Stomach (tissue), 9 donors: Measurements from ENCODE around the gene NELL1. TPM values are rescaled to one million over a fixed set of nuclear protein-coding genes. Genes with fewer than 3 reads are reported as not detected.
A peak's percentile ranks its signal among the peaks of the same experiment; 100 is the strongest.

Experiments used
- DNase-seq, 2 donors: peaks; one replicate each; pipeline versions ENCODE4 v3.0.0 to v3.0.0-alpha.2; 2013 to 2019
- H3K27ac ChIP-seq, 5 donors: fragments of 200-600 bp in 4 of 5; sonication (generic) in 4 of 5; one replicate each; pipeline ENCODE4 v1.5.1; 2013 to 2019; ENCODE audit warnings: mild to moderate bottlenecking in 1 of 5, moderate library complexity in 1 of 5
- H3K27me3 ChIP-seq, 3 donors: fragments of 200-600 bp; sonication (generic); one replicate each; pipeline ENCODE4 v1.5.1; 2017 to 2019; ENCODE audit warnings: mixed run types in 1 of 3
- H3K36me3 ChIP-seq, 4 donors: fragments of 200-600 bp; sonication (generic); 1 replicate in 3 of 4; 2 replicates in 1 of 4; pipeline ENCODE4 v1.5.1; 2016 to 2019
- H3K4me1 ChIP-seq, 4 donors: fragments of 200-600 bp; sonication (generic); one replicate each; pipeline ENCODE4 v1.5.1; 2016 to 2019
- H3K4me3 ChIP-seq, 4 donors: fragments of 200-600 bp; sonication (generic) in 3 of 4; one replicate each; pipeline ENCODE4 v1.5.1; 2016 to 2019; ENCODE audit warnings: mild to moderate bottlenecking in 1 of 4
- H3K9me3 ChIP-seq, 4 donors: fragments of 200-600 bp; sonication (generic); one replicate each; pipeline ENCODE4 v1.5.1; 2016 to 2019
- CTCF ChIP-seq, 7 experiments: fragments of 450-650 bp in 4 of 7; fragments of 200-600 bp in 3 of 7; sonication (generic) in 3 of 7; IDR thresholded peaks; one replicate each; pipeline ENCODE4 v1.5.1; 2016 to 2019; ENCODE audit warnings: antibody characterized with exemption in 7 of 7, control low read depth in 2 of 7, mild to moderate bottlenecking in 1 of 7
- EP300 ChIP-seq: sonication (generic); formaldehyde crosslinking; IDR thresholded peaks from one replicate; pipeline ENCODE4 v1.6.1; 2017; ENCODE audit warnings: antibody characterized with exemption
- POLR2A ChIP-seq, 4 donors: fragments of 450-650 bp; IDR thresholded peaks; one replicate each; pipeline ENCODE4 v1.6.1; 2016; ENCODE audit warnings: antibody characterized with exemption in 4 of 4, control low read depth in 2 of 4, mild to moderate bottlenecking in 1 of 4, moderate library complexity in 1 of 4
- POLR2AphosphoS5 ChIP-seq, 3 donors: sonication (generic); formaldehyde crosslinking; IDR thresholded peaks; one replicate each; pipeline ENCODE4 v1.6.1; 2016; ENCODE audit warnings: antibody characterized with exemption in 3 of 3
- WGBS, 5 donors: extraction: QIAGEN DNeasy Blood & Tissue Kit in 3 of 5; methylation state at CpG; one replicate each; pipeline versions ENCODE4 v1.1.5 to v1.1.7; 2013 to 2018; 5-methylcytosine and 5-hydroxymethylcytosine counted together
- intact Hi-C: fragments of 100-400 bp; cut with DNase I; formaldehyde crosslinking; loops from one replicate; pipeline ENCODE4 v1.15.1; 2023; ENCODE audit warnings: low total_unique reads
- polyA plus RNA-seq, 3 donors: library from polyadenylated mRNA; stranded (reverse); fragments of 200-250 nt; gene quantifications; one replicate each; pipeline ENCODE4 v1.2.3, GENCODE V29; 2013
- total RNA-seq, 5 donors: library from RNA; depleted of rRNA; stranded (reverse); fragments of >200 nt; gene quantifications; one replicate each; pipeline versions ENCODE4 v1.1.0 to v1.2.3, GENCODE V29; 2014 to 2016
- donor health status: healthy with polysubstance abuse.
- donor health status: Bipolar disorder and iron deficiency.
- donor health status: healthy.

The NELL1 gene
- total and polyA plus RNA-seq, 8 donors: 0.05 to 15.4 (median 2.7) TPM; not detected in 5

- intact Hi-C loops: no loop called here
- 57 to 67% (median 61%) methylated on average over 3 of the region's 3 CpGs for WGBS, 5 donors
- Histone ChIP-seq H3K27ac (no peak overlapping the region), H3K4me3 (no peak overlapping the region), H3K4me1 (no peaks in the 10 kb centered on the region), H3K27me3 (no peaks in the 10 kb centered on the region), H3K9me3 (no peaks in the 10 kb centered on the region), H3K36me3 (no peaks in the 10 kb centered on the region)
- DNase-seq: no peak
- TF ChIP-seq EP300 (no peak), CTCF (IDR thresholded peaks at IDR 0.05) (no peak), POLR2A (IDR thresholded peaks at IDR 0.05) (no peak), POLR2AphosphoS5 (IDR thresholded peaks at IDR 0.05) (no peak)
These were observed 898.4 kb downstream of the NELL1 start for GRCh38 chr11:21567645-21568290.

- H3K4me3 ChIP-seq: no peak overlapping the region
- 62 to 71% (median 65%) methylated on average over 1 of the region's 1 CpG for WGBS, 5 donors
- DNase-seq: no peak
- TF ChIP-seq CTCF (IDR thresholded peaks at IDR 0.05): no peak
- TF ChIP-seq EP300: no peak
- no peak for TF ChIP-seq POLR2A (IDR thresholded peaks at IDR 0.05)
- TF ChIP-seq POLR2AphosphoS5 (IDR thresholded peaks at IDR 0.05): no peak
- H3K4me1 ChIP-seq: no peaks in the 10 kb centered on the region
- no peaks in the 10 kb centered on the region for H3K36me3 ChIP-seq
- H3K9me3 ChIP-seq: no peaks in the 10 kb centered on the region
- H3K27me3 ChIP-seq: no peaks in the 10 kb centered on the region
- intact Hi-C loops: no loop called here
- H3K27ac ChIP-seq: no peak overlapping the region
These were observed 902.8 kb downstream of the NELL1 start for GRCh38 chr11:21572210-21572609.

GRCh38 chr11:21582791-21583190, 913.4 kb downstream of the NELL1 start:
- intact Hi-C loops: no loop called here
- WGBS, 5 donors: 82 to 89% (median 83%) methylated on average over 1 of the region's 1 CpG
- Histone ChIP-seq H3K36me3 (no peaks in the 10 kb centered on the region), H3K27ac (no peak overlapping the region), H3K4me1 (no peaks in the 10 kb centered on the region), H3K9me3 (no peaks in the 10 kb centered on the region), H3K4me3 (no peak overlapping the region), H3K27me3 (no peaks in the 10 kb centered on the region)
- TF ChIP-seq POLR2AphosphoS5 (IDR thresholded peaks at IDR 0.05) (no peak), CTCF (IDR thresholded peaks at IDR 0.05) (no peak)
- DNase-seq: no peak

GRCh38 chr11:21588754-21589153, 919.4 kb downstream of the NELL1 start:
- Histone ChIP-seq H3K27me3 (no peaks in the 10 kb centered on the region), H3K9me3 (peaks cover 0 to under 1% (median 0%) of the 10 kb centered on the region in 4 donors), H3K4me3 (no peak overlapping the region), H3K4me1 (no peaks in the 10 kb centered on the region), H3K36me3 (no peaks in the 10 kb centered on the region), H3K27ac (no peak overlapping the region)
- intact Hi-C loops: no loop called here
- TF ChIP-seq POLR2A (IDR thresholded peaks at IDR 0.05) (no peak), CTCF (IDR thresholded peaks at IDR 0.05) (no peak), POLR2AphosphoS5 (IDR thresholded peaks at IDR 0.05) (no peak), EP300 (no peak)
- peak in 1 of 2 donors; percentile 3 for DNase-seq
- WGBS, 5 donors: 12 to 27% (median 19%) methylated on average over 2 of the region's 2 CpGs
